Psoas muscle (tissue), 8 donors: ENCODE measurements around the gene TMEM218. TPM values are rescaled to one million over a fixed set of nuclear protein-coding genes. Genes with fewer than 3 reads are reported as not detected.
A peak's percentile ranks its signal among the peaks of the same experiment; 100 is the strongest.

ENCODE experiments used
- ATAC-seq, 4 donors: fragments of 200-7000 bp; cut with Tn5 transposase; one replicate each; pipeline ENCODE4 v1.9.1; 2020; ENCODE audit warnings: moderate library complexity in 3 of 4, mild to moderate bottlenecking in 2 of 4
- DNase-seq, 2 donors: peaks; one replicate each; pipeline ENCODE4 v3.0.0-alpha.2; 2020
- H3K27ac ChIP-seq: fragments of 200-600 bp; one replicate; pipeline ENCODE4 v1.8.0; 2022
- H3K27me3 ChIP-seq, 3 donors: fragments of 200-600 bp in 1 of 3; one replicate each; pipeline versions ENCODE4 v1.6.1 to v1.8.0; 2013 to 2022; ENCODE audit warnings: low read length in 2 of 3, mild to moderate bottlenecking in 2 of 3, moderate library complexity in 1 of 3; ENCODE audit not compliant: insufficient read depth in 3 of 3
- H3K36me3 ChIP-seq, 2 donors: fragments of 200-600 bp in 1 of 2; one replicate each; pipeline versions ENCODE4 v1.6.1 to v1.8.0; 2013 to 2022; ENCODE audit warnings: low read depth in 1 of 2, mild to moderate bottlenecking in 1 of 2, moderate library complexity in 1 of 2; ENCODE audit not compliant: insufficient read depth in 1 of 2
- H3K4me1 ChIP-seq: fragments of 200-600 bp; one replicate; pipeline ENCODE4 v1.8.0; 2022
- H3K4me3 ChIP-seq: fragments of 200-600 bp; one replicate; pipeline ENCODE4 v1.8.0; 2022; ENCODE audit warnings: mild to moderate bottlenecking
- H3K9me3 ChIP-seq: fragments of 200-600 bp; one replicate; pipeline ENCODE4 v1.8.0; 2022
- WGBS, 3 donors: extraction: QIAGEN DNeasy Blood & Tissue Kit; methylation state at CpG; one replicate each; pipeline versions ENCODE4 v1.1.6 to v1.1.7; 2013; 5-methylcytosine and 5-hydroxymethylcytosine counted together
- intact Hi-C, 2 donors: fragments of 100-400 bp; cut with DNase I; formaldehyde crosslinking; loops; one replicate each; pipeline versions ENCODE4 v1.11.0 to v1.14.2; 2022
- polyA plus RNA-seq, 3 donors: library from polyadenylated mRNA; stranded (reverse); fragments of 200-250 nt; gene quantifications; one replicate each; pipeline ENCODE4 v1.2.3, GENCODE V29; 2013
- total RNA-seq, 4 donors: library from RNA; stranded (reverse); fragmentation: NEBNext Ultra II Directional in 2 of 4; extraction: Animal tissue kit (Norgen Biotek cat#: 25700) in 2 of 4; gene quantifications; one replicate each; pipeline versions ENCODE4 v1.2.1 to v1.2.4, GENCODE V29; 2021 to 2023
- TF ChIP-seq, protein P1 (sequence below): fragments of 200-600 bp; IDR thresholded peaks from one replicate; pipeline ENCODE4 v1.8.0; 2022; ENCODE audit warnings: antibody characterized with exemption
- donor health status: healthy with polysubstance abuse.
- donor health status: DM: no; HTN: no; CAD: no; lungs with moderate emphysema.
- donor health status: Bipolar disorder and iron deficiency.
- donor health status: healthy.
- donor health status: DM: yes; HTN: yes; CAD: no.
- donor health status: DM: no; HTN: no; CAD: no.
- donor health status: DM: no; HTN: no; CAD: no.
- donor health status: DM: yes; HTN: yes; CAD: no.

The TMEM218 gene
- total and polyA plus RNA-seq, 7 donors = 4.9 to 30.3 (median 12.1) TPM

DNA sequence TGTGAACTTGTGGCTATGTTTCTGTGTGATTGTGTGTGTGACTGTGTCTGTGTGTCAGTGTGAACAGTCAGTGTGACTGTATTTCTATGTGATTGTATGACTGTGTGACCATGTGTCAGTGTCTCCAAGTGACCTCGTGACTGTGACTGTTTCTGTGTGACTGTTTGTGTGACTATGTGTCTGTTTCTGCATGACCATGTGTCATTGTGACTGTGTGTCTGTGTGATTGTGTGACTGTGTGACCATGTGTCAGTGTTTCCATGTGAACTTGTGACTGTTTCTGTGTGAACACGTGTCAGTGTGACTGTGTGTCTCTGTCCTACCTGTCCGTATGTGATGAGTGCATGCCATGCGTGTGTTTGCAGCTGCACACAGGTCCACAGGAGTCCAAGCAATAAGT is 44.3 kb upstream of the TMEM218 start:
- H3K4me1 ChIP-seq = no peaks in the 10 kb centered on the region
- no peaks in the 10 kb centered on the region for H3K27me3 ChIP-seq
- WGBS, 3 donors = 89 to 91% (median 90%) methylated on average over 4 of the region's 4 CpGs
- no peak for ATAC-seq
- no peak overlapping the region for H3K27ac ChIP-seq
- no peak overlapping the region for H3K4me3 ChIP-seq
- no peak for DNase-seq
- no peaks in the 10 kb centered on the region for H3K36me3 ChIP-seq
- intact Hi-C loops = no loop called here
- TF ChIP-seq, protein P1, sequence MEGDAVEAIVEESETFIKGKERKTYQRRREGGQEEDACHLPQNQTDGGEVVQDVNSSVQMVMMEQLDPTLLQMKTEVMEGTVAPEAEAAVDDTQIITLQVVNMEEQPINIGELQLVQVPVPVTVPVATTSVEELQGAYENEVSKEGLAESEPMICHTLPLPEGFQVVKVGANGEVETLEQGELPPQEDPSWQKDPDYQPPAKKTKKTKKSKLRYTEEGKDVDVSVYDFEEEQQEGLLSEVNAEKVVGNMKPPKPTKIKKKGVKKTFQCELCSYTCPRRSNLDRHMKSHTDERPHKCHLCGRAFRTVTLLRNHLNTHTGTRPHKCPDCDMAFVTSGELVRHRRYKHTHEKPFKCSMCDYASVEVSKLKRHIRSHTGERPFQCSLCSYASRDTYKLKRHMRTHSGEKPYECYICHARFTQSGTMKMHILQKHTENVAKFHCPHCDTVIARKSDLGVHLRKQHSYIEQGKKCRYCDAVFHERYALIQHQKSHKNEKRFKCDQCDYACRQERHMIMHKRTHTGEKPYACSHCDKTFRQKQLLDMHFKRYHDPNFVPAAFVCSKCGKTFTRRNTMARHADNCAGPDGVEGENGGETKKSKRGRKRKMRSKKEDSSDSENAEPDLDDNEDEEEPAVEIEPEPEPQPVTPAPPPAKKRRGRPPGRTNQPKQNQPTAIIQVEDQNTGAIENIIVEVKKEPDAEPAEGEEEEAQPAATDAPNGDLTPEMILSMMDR = no peak
- H3K9me3 ChIP-seq = no peaks in the 10 kb centered on the region

GRCh38 chr11:125155100-125155444 is 43.6 kb upstream of the TMEM218 start:
- Histone ChIP-seq H3K4me1 (no peaks in the 10 kb centered on the region), H3K36me3 (no peaks in the 10 kb centered on the region), H3K9me3 (no peaks in the 10 kb centered on the region), H3K4me3 (no peak overlapping the region), H3K27ac (no peak overlapping the region), H3K27me3 (no peaks in the 10 kb centered on the region)
- TF ChIP-seq, protein P1 = no peak
- ATAC-seq (no peak), DNase-seq (no peak)
- WGBS, 3 donors = 92 to 99% (median 93%) methylated on average over 6 of the region's 6 CpGs
- intact Hi-C loops = no loop called here

DNA sequence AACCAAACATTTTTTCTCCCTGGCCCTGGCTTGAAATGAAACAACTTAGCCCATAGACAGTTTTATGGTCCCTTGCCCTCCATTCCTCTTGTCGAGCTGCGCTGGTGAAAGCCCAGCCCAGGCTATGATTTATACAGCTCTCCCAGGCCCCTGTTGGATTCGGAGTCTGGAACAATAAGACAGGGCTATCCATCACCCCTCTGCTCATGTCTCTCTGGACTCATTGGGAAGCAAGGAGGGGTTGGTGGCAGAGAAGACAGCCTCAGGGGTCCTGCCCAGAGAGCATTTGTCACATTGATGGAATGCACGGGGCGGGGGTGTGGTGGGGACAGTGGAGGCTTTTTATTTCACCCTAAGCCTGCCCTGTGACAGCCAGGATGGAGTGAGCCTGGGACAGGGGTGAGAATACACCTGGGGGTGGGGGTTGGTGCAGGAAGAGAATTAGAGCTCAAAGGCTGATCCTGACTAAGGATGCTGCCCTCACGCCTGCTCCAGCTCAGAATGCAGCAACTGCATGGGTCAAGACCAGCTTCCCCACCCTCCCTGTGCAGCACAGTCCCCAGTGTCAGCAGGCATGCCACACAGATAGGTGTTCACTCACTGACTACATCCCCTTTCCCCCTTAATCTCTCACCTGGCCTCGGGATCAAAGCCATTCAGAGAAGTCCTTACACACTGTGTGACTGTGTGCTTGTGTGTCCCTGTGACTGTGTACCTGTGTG is 43.1 kb upstream of the TMEM218 start:
- no peak for ATAC-seq
- WGBS, 3 donors = 64 to 74% (median 67%) methylated on average over 7 of the region's 7 CpGs
- TF ChIP-seq, protein P1 = no peak
- no peak overlapping the region for H3K4me3 ChIP-seq
- H3K27ac ChIP-seq = no peak overlapping the region
- DNase-seq = no peak
- no peaks in the 10 kb centered on the region for H3K9me3 ChIP-seq
- no peaks in the 10 kb centered on the region for H3K4me1 ChIP-seq
- intact Hi-C loops = no loop called here
- no peaks in the 10 kb centered on the region for H3K27me3 ChIP-seq
- H3K36me3 ChIP-seq = no peaks in the 10 kb centered on the region

- H3K4me3 ChIP-seq = no peak overlapping the region
- H3K27me3 ChIP-seq = no peaks in the 10 kb centered on the region
- no peaks in the 10 kb centered on the region for H3K9me3 ChIP-seq
- TF ChIP-seq, protein P1 = no peak
- no peaks in the 10 kb centered on the region for H3K4me1 ChIP-seq
- intact Hi-C loops = no loop called here
- ATAC-seq = no peak
- no peak for DNase-seq
- no peak overlapping the region for H3K27ac ChIP-seq
- 92 to 98% (median 92%) methylated on average over 2 of the region's 2 CpGs for WGBS, 3 donors
- H3K36me3 ChIP-seq = no peaks in the 10 kb centered on the region
These were observed 42.4 kb upstream of the TMEM218 start for GRCh38 chr11:125153837-125154236.

DNA sequence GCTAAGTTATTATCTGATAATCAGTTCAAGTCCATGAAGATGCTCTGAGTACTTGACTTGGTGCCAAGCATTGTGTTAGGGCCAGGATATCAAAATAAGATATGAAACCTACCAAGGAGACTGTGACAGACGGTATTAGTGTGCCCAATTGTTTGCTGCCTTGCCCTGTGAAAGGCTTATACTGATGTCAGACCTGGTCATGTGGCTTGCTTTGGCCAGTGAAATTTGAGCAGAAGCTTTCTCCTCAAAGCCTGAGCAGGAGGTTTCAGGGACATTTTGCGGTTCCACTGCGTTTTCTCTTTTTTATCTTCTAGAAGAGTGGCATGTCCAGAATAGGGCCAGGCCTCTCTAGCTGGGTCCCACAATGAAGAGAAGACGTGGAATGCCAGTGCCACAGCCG is 37.3 kb upstream of the TMEM218 start:
- ATAC-seq = peak in 1 of 4 donors; percentile 42
- H3K27ac ChIP-seq = no peak overlapping the region
- intact Hi-C loops = loop anchor here in 1 of 2 donors (10.0 kb wide), 1 partner anchor 184 kb away; no protein-coding TSS in a partner anchor

More for the DNA sequence above, 37.3 kb upstream of the TMEM218 start:
- no peak for DNase-seq
- no peaks in the 10 kb centered on the region for H3K9me3 ChIP-seq
- H3K36me3 ChIP-seq = no peaks in the 10 kb centered on the region
- TF ChIP-seq, protein P1 = no peak
- H3K4me3 ChIP-seq = no peak overlapping the region
- H3K27me3 ChIP-seq = no peaks in the 10 kb centered on the region
- H3K4me1 ChIP-seq = peaks cover 10% of the 10 kb centered on the region
- 52 to 67% (median 63%) methylated on average over 5 of the region's 5 CpGs for WGBS, 3 donors
